GM12878 (cell line): Measurements from ENCODE around the gene COG4. TPM values are rescaled to one million over a fixed set of nuclear protein-coding genes. Genes with fewer than 3 reads are reported as not detected.

Experiments used
- BHLHE40 ChIP-seq, 2 experiments: fragments of 450-650 bp in 1 of 2; IDR thresholded peaks; 2 replicates each; pipeline ENCODE4 v1.6.1; 2011 to 2017; ENCODE audit warnings: low read depth in 2 of 2, borderline replicate concordance in 1 of 2, improper control_type of control experiment in 1 of 2, low read length in 1 of 2, mild to moderate bottlenecking in 1 of 2
- CBX3 ChIP-seq: fragments of 200-600 bp; sonication (generic); IDR thresholded peaks from 2 replicates; pipeline ENCODE4 v1.6.1; 2016; ENCODE audit warnings: low read depth, borderline replicate concordance
- CREB1 ChIP-seq: IDR thresholded peaks from 2 replicates; pipeline ENCODE4 v1.6.1; 2012; ENCODE audit warnings: low read depth, mild to moderate bottlenecking, inconsistent platforms
- DPF2 ChIP-seq: fragments of 450-650 bp; IDR thresholded peaks from 2 replicates; pipeline ENCODE4 v1.6.1; 2017; ENCODE audit warnings: mild to moderate bottlenecking
- JUNB ChIP-seq: IDR thresholded peaks from 2 replicates; pipeline ENCODE4 v1.6.1; 2016; ENCODE audit warnings: antibody characterized with exemption, mild to moderate bottlenecking
- MTA3 ChIP-seq: IDR thresholded peaks from 2 replicates; pipeline ENCODE4 v1.6.1; 2012; ENCODE audit warnings: low read length, inconsistent platforms, borderline replicate concordance
- RAD21 ChIP-seq: IDR thresholded peaks from 2 replicates; pipeline ENCODE4 v1.6.1; 2011; ENCODE audit warnings: mild to moderate bottlenecking, low read depth, low read length, moderate library complexity; ENCODE audit not compliant: insufficient read depth
- SPI1 ChIP-seq: IDR thresholded peaks from 2 replicates; pipeline ENCODE4 v1.6.1; 2011; ENCODE audit warnings: low read depth, mild to moderate bottlenecking, low read length, moderate library complexity, borderline replicate concordance; ENCODE audit not compliant: insufficient read depth
- TCF12 ChIP-seq: IDR thresholded peaks from 2 replicates; pipeline ENCODE4 v1.6.1; 2011; ENCODE audit warnings: low read depth, mild to moderate bottlenecking, low read length
- YBX1 ChIP-seq: fragments of 450-650 bp; IDR thresholded peaks from 2 replicates; pipeline ENCODE4 v1.6.1; 2016; ENCODE audit warnings: antibody characterized with exemption
- ZNF622 ChIP-seq: fragments of 450-650 bp; IDR thresholded peaks from 2 replicates; pipeline ENCODE4 v1.6.1; 2017; ENCODE audit warnings: mild to moderate bottlenecking, inconsistent platforms
- polyA plus RNA-seq, 11 experiments: library from polyadenylated mRNA; depleted of rRNA in 4 of 11; unstranded in 6 of 11; stranded (reverse) in 5 of 11; fragments of >200 nt; fragmentation: Nextera tagmentation in 4 of 11; fragmentation: Illumina TruSeq in 1 of 11; extraction: Ambion mirVana in 4 of 11; extraction: Trizol in 1 of 11; gene quantifications; 1 replicate in 1 of 11; 2 replicates in 10 of 11; pipeline versions ENCODE4 v1.2.1 to v1.2.3, GENCODE V29; 2011 to 2016; ENCODE audit warnings: inconsistent platforms in 2 of 11, missing spikeins in 2 of 11, low read depth in 1 of 11
- total RNA-seq, 4 experiments: library from RNA; depleted of rRNA in 3 of 4; stranded (reverse); fragments of >200 nt in 3 of 4; fragmentation: Illumina TruSeq in 1 of 4; extraction: Trizol in 1 of 4; gene quantifications; 2 replicates each; pipeline versions ENCODE4 v1.2.1 to v1.2.3, GENCODE V29; 2013 to 2021
- TF ChIP-seq, protein P1 (sequence below): IDR thresholded peaks from 2 replicates; pipeline ENCODE4 v1.6.1; 2012; ENCODE audit warnings: low read length, inconsistent platforms

COG4 gene
- total and polyA plus RNA-seq, 10 of the 15 experiments (the other 5 are each of a cell fraction or from before 2014, with no cell fraction given) = 7.0 to 57.7 (median 33.0) TPM

- no peak for TF ChIP-seq JUNB
- TF ChIP-seq TCF12 = 0 out of 2 replicates have a peak, but pooled peaks have one; percentile 60
- peak in 1 of 2 experiments; percentile 59; a peak in 1 of 4 replicates for TF ChIP-seq BHLHE40 (IDR thresholded peaks at IDR 0.05; ENCODE audit: borderline replicate concordance in 1 of 2, low read depth in 2 of 2, low read length in 1 of 2)
- TF ChIP-seq CREB1 = 0 out of 2 replicates have a peak, but pooled peaks have one; percentile 29
- no peak for TF ChIP-seq SPI1
- no peak for TF ChIP-seq RAD21
- TF ChIP-seq ZNF622 = no peak
- peak; percentile 66 for TF ChIP-seq MTA3
- TF ChIP-seq YBX1 = no peak
- TF ChIP-seq, protein P1, sequence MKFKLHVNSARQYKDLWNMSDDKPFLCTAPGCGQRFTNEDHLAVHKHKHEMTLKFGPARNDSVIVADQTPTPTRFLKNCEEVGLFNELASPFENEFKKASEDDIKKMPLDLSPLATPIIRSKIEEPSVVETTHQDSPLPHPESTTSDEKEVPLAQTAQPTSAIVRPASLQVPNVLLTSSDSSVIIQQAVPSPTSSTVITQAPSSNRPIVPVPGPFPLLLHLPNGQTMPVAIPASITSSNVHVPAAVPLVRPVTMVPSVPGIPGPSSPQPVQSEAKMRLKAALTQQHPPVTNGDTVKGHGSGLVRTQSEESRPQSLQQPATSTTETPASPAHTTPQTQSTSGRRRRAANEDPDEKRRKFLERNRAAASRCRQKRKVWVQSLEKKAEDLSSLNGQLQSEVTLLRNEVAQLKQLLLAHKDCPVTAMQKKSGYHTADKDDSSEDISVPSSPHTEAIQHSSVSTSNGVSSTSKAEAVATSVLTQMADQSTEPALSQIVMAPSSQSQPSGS = peak; percentile 47; the same call in 1 of the 2 replicates
- peak; percentile 28; the same call in 1 of the 2 replicates for TF ChIP-seq DPF2
- no peak for TF ChIP-seq CBX3
Measured at GRCh38 chr16:70523743-70524398, 517 bp upstream of the COG4 start, which contains the start of gene SF3B3 (continued).
